H9 (cell line): ENCODE measurements around the gene ULK3. TPM values are rescaled to one million over a fixed set of nuclear protein-coding genes. Genes with fewer than 3 reads are reported as not detected.

Experiments
- DNase-seq: peaks from one replicate; pipeline ENCODE4 v3.0.0-alpha.2; 2017
- H2AFZ ChIP-seq: one replicate; pipeline ENCODE4 v1.6.1; 2013; ENCODE audit warnings: mild to moderate bottlenecking, low read length, control low read depth, moderate library complexity
- H2AK5ac ChIP-seq: 2 replicates; pipeline ENCODE4 v1.6.1; 2013; ENCODE audit warnings: low read length, control low read depth, mixed read lengths; ENCODE audit not compliant: insufficient read length
- H2BK120ac ChIP-seq: one replicate; pipeline ENCODE4 v1.6.1; 2013; ENCODE audit warnings: low read depth, mild to moderate bottlenecking, low read length, control low read depth, inconsistent platforms; ENCODE audit not compliant: poor library complexity, severe bottlenecking
- H2BK12ac ChIP-seq: 2 replicates; pipeline ENCODE4 v1.6.1; 2013; ENCODE audit warnings: low read length, control low read depth, mixed read lengths, low read depth; ENCODE audit not compliant: insufficient read length
- H2BK15ac ChIP-seq: 2 replicates; pipeline ENCODE4 v1.6.1; 2013; ENCODE audit warnings: low read depth, low read length, control low read depth
- H2BK20ac ChIP-seq: one replicate; pipeline ENCODE4 v1.6.1; 2013; ENCODE audit warnings: low read depth, mild to moderate bottlenecking, low read length, control low read depth, inconsistent platforms; ENCODE audit not compliant: poor library complexity, severe bottlenecking
- H2BK5ac ChIP-seq: 2 replicates; pipeline ENCODE4 v1.6.1; 2013; ENCODE audit warnings: low read length, control low read depth, mixed read lengths; ENCODE audit not compliant: insufficient read length
- H3K14ac ChIP-seq: 2 replicates; pipeline ENCODE4 v1.6.1; 2013; ENCODE audit warnings: low read length, control low read depth; ENCODE audit not compliant: insufficient read depth
- H3K18ac ChIP-seq: 2 replicates; pipeline ENCODE4 v1.6.1; 2013; ENCODE audit warnings: low read depth, mild to moderate bottlenecking, mixed read lengths, low read length, control low read depth; ENCODE audit not compliant: insufficient read length
- H3K23ac ChIP-seq: 2 replicates; pipeline ENCODE4 v1.6.1; 2013; ENCODE audit warnings: low read length, control low read depth, mixed read lengths, low read depth; ENCODE audit not compliant: insufficient read length
- H3K23me2 ChIP-seq: 2 replicates; pipeline ENCODE4 v1.6.1; 2013; ENCODE audit warnings: low read depth, mild to moderate bottlenecking, mixed read lengths, low read length, control low read depth; ENCODE audit not compliant: insufficient read length, poor library complexity, severe bottlenecking
- H3K27ac ChIP-seq: 2 replicates; pipeline ENCODE4 v1.5.1; 2013; ENCODE audit warnings: low read length, control low read depth, mixed read lengths, low read depth; ENCODE audit not compliant: insufficient read length
- H3K27me3 ChIP-seq: 2 replicates; pipeline ENCODE4 v1.6.1; 2013; ENCODE audit warnings: low read length, control low read depth, inconsistent platforms; ENCODE audit not compliant: insufficient read depth
- H3K4ac ChIP-seq: 2 replicates; pipeline ENCODE4 v1.6.1; 2013; ENCODE audit warnings: low read depth, mild to moderate bottlenecking, control low read depth, inconsistent platforms, low read length, moderate library complexity
- H3K4me1 ChIP-seq: 2 replicates; pipeline ENCODE4 v1.6.1; 2013; ENCODE audit warnings: low read length, control low read depth, inconsistent platforms; ENCODE audit not compliant: insufficient read depth
- H3K4me2 ChIP-seq: 2 replicates; pipeline ENCODE4 v1.6.1; 2013; ENCODE audit warnings: low read length, control low read depth, mixed read lengths; ENCODE audit not compliant: insufficient read length, insufficient read depth
- H3K56ac ChIP-seq: 2 replicates; pipeline ENCODE4 v1.6.1; 2013; ENCODE audit warnings: low read depth, mild to moderate bottlenecking, mixed read lengths, low read length, control low read depth; ENCODE audit not compliant: insufficient read length
- H3K79me1 ChIP-seq: 2 replicates; pipeline ENCODE4 v1.6.1; 2013; ENCODE audit warnings: low read depth, mild to moderate bottlenecking, moderate library complexity, low read length, control low read depth, inconsistent platforms; ENCODE audit not compliant: insufficient read depth, poor library complexity, severe bottlenecking
- H3K79me2 ChIP-seq: 2 replicates; pipeline ENCODE4 v1.6.1; 2013; ENCODE audit warnings: low read length, control low read depth, inconsistent platforms; ENCODE audit not compliant: insufficient read depth
- H3K9ac ChIP-seq: 2 replicates; pipeline ENCODE4 v1.6.1; 2013; ENCODE audit warnings: low read length, control low read depth, mixed read lengths; ENCODE audit not compliant: insufficient read length; ENCODE audit errors: extremely low read depth
- H3K9me3 ChIP-seq: one replicate; pipeline ENCODE4 v1.6.1; 2013; ENCODE audit warnings: low read depth, low read length, inconsistent platforms; ENCODE audit not compliant: control insufficient read depth
- H3T11ph ChIP-seq: one replicate; pipeline ENCODE4 v1.6.1; 2013; ENCODE audit warnings: mild to moderate bottlenecking, low read length, control low read depth, inconsistent platforms
- H4K20me1 ChIP-seq: one replicate; pipeline ENCODE4 v1.6.1; 2013; ENCODE audit not compliant: control insufficient read depth, insufficient read length, insufficient read depth
- H4K5ac ChIP-seq: 2 replicates; pipeline ENCODE4 v1.6.1; 2013; ENCODE audit warnings: low read depth, mild to moderate bottlenecking, mixed read lengths, low read length, control low read depth; ENCODE audit not compliant: insufficient read length
- H4K8ac ChIP-seq: replicated peaks from 2 replicates; pipeline ENCODE4 v1.6.1; 2013; ENCODE audit warnings: low read length, control low read depth, mixed read lengths, low read depth; ENCODE audit not compliant: insufficient read length
- H4K91ac ChIP-seq: 2 replicates; pipeline ENCODE4 v1.6.1; 2013; ENCODE audit warnings: low read depth, mild to moderate bottlenecking, moderate library complexity, mixed read lengths, low read length, control low read depth; ENCODE audit not compliant: insufficient read length
- H3K27ac Mint-ChIP-seq, 3 experiments: 2 replicates in 2 of 3; 3 replicates in 1 of 3; pipeline ENCODE4 v1.8.0; 2020 to 2021; ENCODE audit warnings: mixed read lengths in 3 of 3, mild to moderate bottlenecking in 1 of 3, moderate library complexity in 1 of 3
- H3K27me3 Mint-ChIP-seq: 2 replicates; pipeline ENCODE4 v1.8.0; 2021; ENCODE audit warnings: low read depth, mild to moderate bottlenecking, moderate library complexity, mixed read lengths
- H3K36me3 Mint-ChIP-seq, 3 experiments: 2 replicates in 2 of 3; 3 replicates in 1 of 3; pipeline ENCODE4 v1.8.0; 2020 to 2021; ENCODE audit warnings: low read depth in 3 of 3, mixed read lengths in 3 of 3; ENCODE audit not compliant: insufficient read depth in 1 of 3
- H3K4me1 Mint-ChIP-seq, 2 experiments: 2 replicates each; pipeline ENCODE4 v1.8.0; 2020; ENCODE audit warnings: mixed read lengths in 2 of 2
- H3K4me3 Mint-ChIP-seq, 2 experiments: 2 replicates in 1 of 2; 3 replicates in 1 of 2; pipeline ENCODE4 v1.8.0; 2020 to 2021; ENCODE audit warnings: mild to moderate bottlenecking in 2 of 2, mixed read lengths in 2 of 2, moderate library complexity in 1 of 2
- H3K9me3 Mint-ChIP-seq, 2 experiments: 2 replicates in 1 of 2; 3 replicates in 1 of 2; pipeline ENCODE4 v1.8.0; 2020; ENCODE audit warnings: mild to moderate bottlenecking in 2 of 2, mixed read lengths in 2 of 2, moderate library complexity in 1 of 2
- CTCF ChIP-seq: fragments of 200-600 bp; sonication (generic); conservative IDR thresholded peaks from 3 replicates; pipeline ENCODE4 v1.8.0; 2021; ENCODE audit warnings: antibody characterized with exemption, mild to moderate bottlenecking
- WGBS: extraction: QIAGEN DNeasy Blood & Tissue Kit; methylation state at CpG from one replicate; pipeline ENCODE4 v1.1.7; 2013; ENCODE audit warnings: missing lambda C conversion rate, low lambda C conversion rate, mixed read lengths; ENCODE audit not compliant: insufficient read length; ENCODE audit errors: extremely low coverage; 5-methylcytosine and 5-hydroxymethylcytosine counted together
- total RNA-seq: library from RNA; stranded (reverse); gene quantifications from 2 replicates; pipeline ENCODE4 v1.2.1, GENCODE V29; 2021

Gene ULK3
- total RNA-seq, 1 experiment from 2014 or later = 34.0 TPM

GRCh38 chr15:74843891-74844299 is 939 bp upstream of the ULK3 start:
- no peak overlapping the region for H3T11ph ChIP-seq
- no peak overlapping the region for H4K8ac ChIP-seq
- no peaks in the 10 kb centered on the region for H4K20me1 ChIP-seq
- Mint-ChIP-seq H3K27ac (peak overlapping the region in 1 of 3 experiments; percentile 29; a peak in 2 of 7 replicates), H3K4me1 (peaks cover 20 to 35% of the 10 kb centered on the region in 2 experiments), H3K36me3 (peaks cover 11 to 51% (median 43%) of the 10 kb centered on the region in 3 experiments), H3K9me3 (no peaks in the 10 kb centered on the region), H3K4me3 (peak overlapping the region; percentile 71 to 89), H3K27me3 (no peaks in the 10 kb centered on the region)
- peak overlapping the region; percentile 77 for H4K91ac ChIP-seq
- H4K5ac ChIP-seq = no peak overlapping the region
- no peak overlapping the region for H3K4ac ChIP-seq
- no peak for DNase-seq
- no peak overlapping the region for H3K27ac ChIP-seq
- H2BK12ac ChIP-seq = no peak overlapping the region
- H3K27me3 ChIP-seq = no peaks in the 10 kb centered on the region
- H3K9ac ChIP-seq = no peak overlapping the region
- no peaks in the 10 kb centered on the region for H3K79me1 ChIP-seq
- no peak overlapping the region for H3K23ac ChIP-seq
- H3K79me2 ChIP-seq = no peaks in the 10 kb centered on the region
- no peak overlapping the region for H3K56ac ChIP-seq
- H3K4me2 ChIP-seq = peak overlapping the region; percentile 64
- no peak overlapping the region for H2BK120ac ChIP-seq
- no peak overlapping the region for H2BK20ac ChIP-seq
- H3K14ac ChIP-seq = no peak overlapping the region; the same call in 1 of the 2 replicates
- peaks cover 6% of the 10 kb centered on the region for H3K23me2 ChIP-seq
- H3K9me3 ChIP-seq = no peaks in the 10 kb centered on the region
- no peak for TF ChIP-seq CTCF
- H2AFZ ChIP-seq = no peak overlapping the region
- H3K4me1 ChIP-seq = no peaks in the 10 kb centered on the region; the same call in 1 of the 2 replicates
- no peak overlapping the region for H2AK5ac ChIP-seq
- H2BK5ac ChIP-seq = no peak overlapping the region
- WGBS = no CpG with 5 or more reads among the region's 12 CpGs
- 0 out of 2 replicates have a peak overlapping the region, but pooled peaks have one; percentile 29 for H2BK15ac ChIP-seq
- no peak overlapping the region for H3K18ac ChIP-seq
